B cell (primary cell): ENCODE measurements around the gene AFAP1L1. TPM values are rescaled to one million over a fixed set of nuclear protein-coding genes. Genes with fewer than 3 reads are reported as not detected.

Experiments
- ATAC-seq: fragments of 200-7000 bp; cut with Tn5 transposase; one replicate; pipeline ENCODE4 v1.10.0; 2021; ENCODE audit warnings: low read depth, mild to moderate bottlenecking, moderate number of reproducible peaks, moderate library complexity
- CTCF ChIA-PET: fragments of 350-600 bp; sonication (Branson Sonifier 250); formaldehyde crosslinking; loops from one replicate; lab custom pipeline; 2021; ENCODE audit warnings: antibody characterized with exemption, inconsistent platforms; lab: Charles Lee
- POLR2A ChIA-PET: fragments of 350-600 bp; sonication (Branson Sonifier 250); formaldehyde crosslinking; loops from one replicate; lab custom pipeline; 2021; ENCODE audit warnings: antibody characterized with exemption; lab: Charles Lee
- DNase-seq: peaks from one replicate; pipeline ENCODE4 v3.0.0; 2013
- H2AFZ ChIP-seq: 2 replicates; pipeline ENCODE4 v1.6.1; 2012; ENCODE audit warnings: mild to moderate bottlenecking, low read depth, low read length; ENCODE audit not compliant: insufficient read depth, poor library complexity, severe bottlenecking
- H3K27ac ChIP-seq, 2 donors: 1 replicate in 1 of 2; 2 replicates in 1 of 2; pipeline ENCODE4 v1.5.1; 2012 to 2013; ENCODE audit warnings: low read length in 2 of 2, mild to moderate bottlenecking in 2 of 2, moderate library complexity in 1 of 2
- H3K27me3 ChIP-seq, 4 experiments: fragments of 200-600 bp in 1 of 4; sonication (generic) in 1 of 4; replicated peaks in 1 of 4; 1 replicate in 2 of 4; 2 replicates in 2 of 4; pipeline versions ENCODE4 v1.6.1 to v1.7.0; 2013 to 2016; ENCODE audit warnings: low read length in 3 of 4, mild to moderate bottlenecking in 2 of 4, mixed read lengths in 1 of 4, moderate library complexity in 1 of 4; ENCODE audit not compliant: insufficient read depth in 4 of 4, control insufficient read depth in 3 of 4; ENCODE audit errors: control extremely low read depth in 1 of 4
- H3K36me3 ChIP-seq, 2 experiments: replicated peaks in 1 of 2; 1 replicate in 1 of 2; 2 replicates in 1 of 2; pipeline versions ENCODE4 v1.6.1 to v1.7.1; 2013; ENCODE audit warnings: low read length in 1 of 2; ENCODE audit not compliant: insufficient read depth in 2 of 2, control insufficient read depth in 1 of 2; ENCODE audit errors: control extremely low read depth in 1 of 2, extremely low read depth in 1 of 2
- H3K4me1 ChIP-seq, 2 donors: fragments of 200-600 bp in 1 of 2; sonication (generic) in 1 of 2; 1 replicate in 1 of 2; 2 replicates in 1 of 2; pipeline versions ENCODE4 v1.5.1 to v1.6.1; 2013 to 2017; ENCODE audit warnings: low read length in 2 of 2; ENCODE audit not compliant: control insufficient read depth in 2 of 2, insufficient read depth in 2 of 2
- H3K4me2 ChIP-seq: replicated peaks from 2 replicates; pipeline ENCODE3; 2012; ENCODE audit warnings: mild to moderate bottlenecking, low read depth, low read length; ENCODE audit not compliant: poor library complexity, severe bottlenecking
- H3K4me3 ChIP-seq, 5 experiments: fragments of 200-600 bp in 1 of 5; sonication (generic) in 1 of 5; 1 replicate in 3 of 5; 2 replicates in 2 of 5; pipeline versions ENCODE4 v1.5.1 to v1.7.0; 2011 to 2016; ENCODE audit warnings: low read length in 4 of 5, mild to moderate bottlenecking in 4 of 5, low read depth in 2 of 5, control low read depth in 1 of 5, moderate library complexity in 1 of 5; ENCODE audit not compliant: insufficient read depth in 1 of 5; ENCODE audit errors: control extremely low read depth in 1 of 5, extremely low read depth in 1 of 5
- H3K79me2 ChIP-seq: fragments of 200-600 bp; sonication (generic); one replicate; pipeline ENCODE4 v1.6.0; 2016; ENCODE audit warnings: low read length; ENCODE audit not compliant: control insufficient read depth, insufficient read depth
- H3K9ac ChIP-seq: fragments of 200-600 bp; sonication (generic); 2 replicates; pipeline ENCODE4 v1.6.1; 2017; ENCODE audit warnings: mild to moderate bottlenecking, low read length, moderate library complexity
- H3K9me3 ChIP-seq, 3 donors: one replicate each; pipeline versions ENCODE4 v1.6.1 to v1.7.1; 2013; ENCODE audit warnings: low read length in 2 of 3; ENCODE audit not compliant: control insufficient read depth in 2 of 3, insufficient read depth in 1 of 3; ENCODE audit errors: control extremely low read depth in 1 of 3
- H4K20me1 ChIP-seq: 2 replicates; pipeline ENCODE4 v1.6.0; 2012; ENCODE audit warnings: mild to moderate bottlenecking, low read length; ENCODE audit not compliant: insufficient read depth, control insufficient read depth, poor library complexity, severe bottlenecking
- H3K27ac Mint-ChIP-seq: one replicate; pipeline ENCODE4 v1.8.0; 2021; ENCODE audit warnings: mixed read lengths
- H3K27me3 Mint-ChIP-seq: one replicate; pipeline ENCODE4 v1.8.0; 2021; ENCODE audit warnings: mixed read lengths
- H3K4me1 Mint-ChIP-seq: one replicate; pipeline ENCODE4 v1.8.0; 2021; ENCODE audit warnings: mixed read lengths
- H3K4me3 Mint-ChIP-seq: one replicate; pipeline ENCODE4 v1.8.0; 2021; ENCODE audit warnings: mixed read lengths
- H3K9me3 Mint-ChIP-seq: one replicate; pipeline ENCODE4 v1.8.0; 2022; ENCODE audit warnings: mixed read lengths; ENCODE audit not compliant: insufficient read depth
- CTCF ChIP-seq: fragments of 200-600 bp; IDR thresholded peaks from one replicate; pipeline ENCODE4 v1.8.0; 2022; ENCODE audit warnings: antibody characterized with exemption, mild to moderate bottlenecking
- EZH2 ChIP-seq: IDR thresholded peaks from 2 replicates; pipeline ENCODE4 v1.6.1; 2012; ENCODE audit warnings: borderline replicate concordance, low read depth, mild to moderate bottlenecking, moderate library complexity, low read length; ENCODE audit not compliant: insufficient read depth, poor library complexity, severe bottlenecking
- WGBS: methylation state at CpG from one replicate; pipeline ENCODE4 v1.1.5; 2013; ENCODE audit warnings: missing lambda C conversion rate; ENCODE audit not compliant: insufficient coverage; 5-methylcytosine and 5-hydroxymethylcytosine counted together
- intact Hi-C: fragments of 100-400 bp; cut with micrococcal nuclease; formaldehyde crosslinking; loops from one replicate; pipeline ENCODE4 v1.10.0; 2022
- polyA plus RNA-seq: library from polyadenylated mRNA; depleted of rRNA; stranded (reverse); fragments of >200 nt; gene quantifications from 2 replicates; pipeline ENCODE4 v1.2.3, GENCODE V29; 2012
- total RNA-seq, 2 donors: library from RNA; stranded (reverse); fragments of 120-200 nt in 1 of 2; gene quantifications; 1 replicate in 1 of 2; 2 replicates in 1 of 2; pipeline versions ENCODE4 v1.2.3 to v1.2.4, GENCODE V29; 2013 to 2022

The AFAP1L1 gene
- total and polyA plus RNA-seq, 2 donors (not counting 1 experiment from before 2014, with no cell fraction given): not detected

DNA sequence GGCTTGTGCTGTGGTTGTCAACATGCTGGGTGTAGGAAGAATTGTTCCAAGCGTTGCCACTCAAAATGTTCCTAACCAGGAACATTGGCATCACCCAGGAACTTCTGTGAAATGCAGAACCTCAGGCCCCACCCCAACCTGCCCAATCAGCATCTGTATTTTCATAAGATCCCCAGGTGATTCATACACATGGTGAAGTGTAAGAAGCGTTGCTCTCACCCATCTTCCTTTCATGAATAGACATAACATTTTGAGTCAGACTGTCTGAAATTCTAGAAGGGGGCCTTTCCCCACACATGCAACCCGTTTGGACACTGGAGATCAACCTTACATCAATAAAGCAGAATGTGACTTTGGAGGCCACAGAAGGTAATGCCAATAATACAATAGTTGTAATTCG lies 9.3 kb upstream of the AFAP1L1 start:
- Histone ChIP-seq H3K36me3 (no peaks in the 10 kb centered on the region), H3K27me3 (peaks cover 0 to 4% (median 2%) of the 10 kb centered on the region in 4 experiments), H3K4me3 (no peak overlapping the region), H2AFZ (no peak overlapping the region), H3K79me2 (no peaks in the 10 kb centered on the region), H3K9me3 (peaks cover 0 to 18% (median 0%) of the 10 kb centered on the region in 3 donors), H4K20me1 (no peaks in the 10 kb centered on the region), H3K4me1 (no peaks in the 10 kb centered on the region), H3K27ac (no peak overlapping the region), H3K4me2 (no peak overlapping the region), H3K9ac (no peak overlapping the region)
- TF ChIP-seq CTCF (no peak), EZH2 (no peak)
- Mint-ChIP-seq H3K27me3 (peaks cover 23% of the 10 kb centered on the region), H3K27ac (no peak overlapping the region), H3K9me3 (no peaks in the 10 kb centered on the region), H3K4me1 (peaks cover 2% of the 10 kb centered on the region), H3K4me3 (no peak overlapping the region)
- ATAC-seq: no peak
- intact Hi-C loops: no loop called here
- WGBS: 88% methylated on average over 3 of the region's 4 CpGs
- DNase-seq: no peak
- ChIA-PET CTCF (no interaction called here), POLR2A (no interaction called here)

DNA sequence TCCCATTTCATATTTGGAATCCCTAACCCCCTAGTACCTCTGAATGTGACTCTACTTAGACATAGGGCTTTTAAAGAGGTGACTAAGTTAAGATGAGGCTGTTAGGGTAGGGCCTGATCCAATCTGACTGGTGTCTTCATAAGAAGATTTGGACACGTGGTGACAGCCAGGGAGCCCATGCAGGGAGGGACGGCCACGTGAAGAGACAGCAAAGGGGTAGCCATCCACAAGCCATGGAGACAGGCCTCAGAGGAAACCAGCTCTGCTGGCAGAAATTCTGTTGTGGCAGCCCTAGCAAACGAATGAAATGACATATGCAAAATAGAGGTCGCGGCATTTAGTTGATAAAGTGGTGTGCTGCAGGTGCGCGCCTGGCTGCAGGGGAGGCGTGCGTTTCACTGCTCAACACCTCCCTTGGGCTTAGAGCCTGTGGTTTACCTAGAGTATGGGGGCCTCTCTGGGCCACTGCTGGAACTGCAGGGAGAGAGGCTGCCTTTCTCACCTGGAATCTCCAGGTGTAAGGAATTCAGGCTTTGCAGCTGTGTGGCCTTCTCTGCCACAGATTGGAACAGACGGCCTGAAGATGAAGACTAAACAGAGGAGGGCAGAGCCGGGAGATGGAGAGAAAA lies 7.1 kb upstream of the AFAP1L1 start:
- DNase-seq (peak; percentile 36), ATAC-seq (peak; percentile 66)
- H3K9ac ChIP-seq: no peak overlapping the region
- TF ChIP-seq EZH2 (no peak), CTCF (peak; percentile 32)
- ChIA-PET CTCF (no interaction called here), POLR2A (no interaction called here)
- H3K27me3 ChIP-seq: peaks cover 0 to 10% (median 1%) of the 10 kb centered on the region in 4 experiments
- no peak overlapping the region for H3K27ac ChIP-seq
- no peak overlapping the region for H3K4me3 ChIP-seq
- H3K9me3 ChIP-seq: peaks cover 2 to 35% (median 19%) of the 10 kb centered on the region in 3 donors
- WGBS: 31% methylated on average over 12 of the region's 12 CpGs
- H4K20me1 ChIP-seq: no peaks in the 10 kb centered on the region
- Mint-ChIP-seq H3K27me3 (peaks cover 32% of the 10 kb centered on the region), H3K4me1 (peaks cover 2% of the 10 kb centered on the region), H3K9me3 (peaks cover 16% of the 10 kb centered on the region), H3K4me3 (no peak overlapping the region), H3K27ac (no peak overlapping the region)
- H3K79me2 ChIP-seq: no peaks in the 10 kb centered on the region
- H3K36me3 ChIP-seq: no peaks in the 10 kb centered on the region
- H3K4me2 ChIP-seq: no peak overlapping the region
- H3K4me1 ChIP-seq: no peaks in the 10 kb centered on the region
- intact Hi-C loops: no loop called here
- H2AFZ ChIP-seq: no peak overlapping the region
